Midbrain (tissue), 1 donor: Measurements from ENCODE around the gene NUAK2.

Source experiments
- DNase-seq: peaks from one replicate; lab custom pipeline; 2025; lab: John Stamatoyannopoulos, UW

The NUAK2 gene

GRCh38 chr1:205274041-205274691 lies 47.4 kb downstream of the NUAK2 start:
- no peak for DNase-seq

- peak; percentile 88 for DNase-seq
Observed at GRCh38 chr1:205273551-205273982, 48.0 kb downstream of the NUAK2 start.

GRCh38 chr1:205272536-205272935 lies 49.0 kb downstream of the NUAK2 start:
- DNase-seq = no peak

GRCh38 chr1:205271745-205272144 lies 49.8 kb downstream of the NUAK2 start:
- DNase-seq = no peak

DNA sequence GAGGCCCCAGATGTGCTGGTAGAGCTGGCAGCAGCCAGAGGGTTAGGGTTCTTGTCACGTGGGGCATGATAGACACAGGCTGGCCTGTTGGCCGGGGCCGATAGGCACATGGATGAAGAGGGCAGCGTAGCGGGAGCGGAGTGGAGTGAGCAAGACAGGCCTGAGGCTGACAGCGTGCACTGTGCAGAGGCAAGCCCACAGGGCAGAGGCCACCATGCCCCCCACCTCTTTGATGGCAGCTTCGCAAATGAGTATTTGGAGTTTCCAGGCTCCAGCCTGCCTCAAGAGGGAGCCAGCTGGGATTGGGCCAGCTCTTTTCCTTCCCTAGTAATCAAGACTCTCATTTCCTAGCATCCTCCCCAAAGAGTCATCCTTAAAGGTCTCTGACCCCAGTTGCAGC lies 50.3 kb downstream of the NUAK2 start:
- no peak for DNase-seq

- peak; percentile 71 for DNase-seq
Observed at GRCh38 chr1:205270764-205271163, 50.8 kb downstream of the NUAK2 start.

GRCh38 chr1:205270271-205270670 lies 51.3 kb downstream of the NUAK2 start:
- no peak for DNase-seq

DNA sequence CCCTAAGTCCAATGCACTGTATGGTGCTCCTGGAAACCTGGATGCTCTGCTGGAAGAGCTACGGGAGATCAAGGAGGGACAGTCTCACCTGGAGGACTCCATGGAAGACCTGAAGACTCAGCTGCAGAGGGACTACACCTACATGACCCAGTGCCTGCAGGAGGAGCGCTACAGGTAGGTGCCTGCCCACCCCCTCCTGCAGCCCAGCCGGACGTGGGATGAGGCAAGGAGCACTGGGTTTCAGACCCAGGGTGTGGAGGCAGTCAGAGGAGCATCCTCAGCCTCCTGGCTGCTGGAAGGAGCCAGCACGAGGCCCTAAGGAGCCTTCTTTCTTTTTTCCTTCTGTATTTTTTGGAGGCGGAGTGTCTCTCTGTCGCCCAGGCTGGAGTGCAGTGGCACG lies 51.8 kb downstream of the NUAK2 start:
- DNase-seq = no peak

DNA sequence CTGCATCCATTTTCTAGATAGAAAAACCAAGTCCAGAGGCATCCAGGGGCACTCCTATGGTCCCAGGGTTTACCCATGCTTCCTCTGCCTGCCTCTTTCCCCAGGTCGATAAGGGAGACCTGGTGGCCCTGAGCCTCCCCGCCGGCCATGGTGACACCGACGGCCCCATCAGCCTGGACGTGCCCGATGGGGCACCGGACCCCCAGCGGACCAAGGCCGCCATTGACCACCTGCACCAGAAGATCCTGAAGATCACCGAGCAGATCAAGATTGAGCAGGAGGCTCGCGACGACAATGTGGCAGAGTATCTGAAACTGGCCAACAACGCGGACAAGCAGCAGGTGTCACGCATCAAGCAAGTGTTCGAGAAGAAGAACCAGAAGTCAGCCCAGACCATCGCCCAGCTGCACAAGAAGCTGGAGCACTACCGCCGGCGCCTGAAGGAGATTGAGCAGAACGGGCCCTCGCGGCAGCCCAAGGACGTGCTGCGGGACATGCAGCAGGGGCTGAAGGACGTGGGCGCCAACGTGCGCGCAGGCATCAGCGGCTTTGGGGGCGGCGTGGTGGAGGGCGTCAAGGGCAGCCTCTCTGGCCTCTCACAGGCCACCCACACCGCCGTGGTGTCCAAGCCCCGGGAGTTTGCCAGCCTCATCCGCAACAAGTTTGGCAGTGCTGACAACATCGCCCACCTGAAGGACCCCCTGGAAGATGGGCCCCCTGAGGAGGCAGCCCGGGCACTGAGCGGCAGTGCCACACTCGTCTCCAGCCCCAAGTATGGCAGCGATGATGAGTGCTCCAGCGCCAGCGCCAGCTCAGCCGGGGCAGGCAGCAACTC lies 52.5 kb downstream of the NUAK2 start:
- no peak for DNase-seq

DNA sequence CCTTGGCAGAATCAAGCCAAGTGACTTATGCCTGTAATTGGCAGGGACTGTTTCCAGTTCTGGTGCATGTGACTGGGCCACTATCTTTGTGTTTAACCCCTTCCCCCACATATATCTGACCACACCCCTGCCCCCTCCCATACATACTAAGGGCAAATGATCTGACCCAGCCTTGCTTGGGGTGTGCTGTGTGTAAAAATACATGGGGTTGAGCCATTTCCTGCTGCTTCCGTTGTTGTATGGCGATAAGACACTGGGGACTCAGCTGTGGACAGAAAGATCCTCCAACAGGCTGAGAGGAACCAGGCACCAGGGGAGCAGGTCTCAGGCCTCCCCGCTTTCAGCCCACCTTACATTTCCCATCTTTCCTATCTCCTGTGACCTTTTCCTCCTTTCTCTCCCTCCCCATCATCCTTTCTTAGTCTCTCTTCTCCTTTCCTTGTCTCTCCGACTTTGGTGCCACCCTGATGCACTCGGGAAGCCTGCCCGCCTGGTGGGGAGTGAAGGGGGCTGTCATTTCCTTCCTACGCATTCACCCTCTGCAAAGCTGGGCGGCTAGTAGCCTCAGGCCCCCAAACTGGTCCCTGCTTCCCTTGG lies 54.1 kb downstream of the NUAK2 start:
- no peak for DNase-seq

DNA sequence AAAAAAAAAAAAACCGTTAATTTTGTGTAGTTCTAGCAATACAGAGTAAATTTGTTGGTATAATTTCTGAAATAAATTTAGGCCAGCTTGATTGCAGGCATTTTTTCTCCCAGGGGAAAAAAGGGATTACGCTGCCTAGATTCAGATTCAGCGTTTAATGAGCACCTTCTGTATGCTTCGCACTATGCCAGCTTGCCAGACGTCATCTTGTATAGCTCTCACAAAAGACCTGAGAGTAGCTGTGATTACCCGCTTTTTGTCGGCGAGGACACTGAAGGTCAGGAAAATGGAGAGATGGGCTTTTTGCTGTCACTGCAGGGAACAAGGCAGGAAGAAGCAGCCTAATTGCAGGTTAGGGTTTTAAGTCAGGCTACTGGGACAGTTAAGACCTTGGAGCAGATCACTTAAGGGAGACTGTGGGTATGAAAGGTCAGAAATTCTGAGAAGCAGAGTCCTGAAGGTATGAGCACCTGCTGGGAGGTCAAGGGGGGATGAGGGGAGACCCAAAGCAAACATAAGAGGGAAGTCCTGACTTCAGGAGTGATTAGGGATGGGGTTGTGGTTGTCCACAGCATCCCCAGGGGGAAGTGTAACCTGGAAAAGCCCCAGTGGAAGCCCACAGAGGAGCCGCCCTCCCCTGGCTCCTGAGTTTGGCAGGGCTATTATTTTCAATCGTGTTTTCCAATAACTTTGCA lies 54.8 kb downstream of the NUAK2 start:
- no peak for DNase-seq

GRCh38 chr1:205263580-205264190 lies 57.9 kb downstream of the NUAK2 start:
- no peak for DNase-seq

DNA sequence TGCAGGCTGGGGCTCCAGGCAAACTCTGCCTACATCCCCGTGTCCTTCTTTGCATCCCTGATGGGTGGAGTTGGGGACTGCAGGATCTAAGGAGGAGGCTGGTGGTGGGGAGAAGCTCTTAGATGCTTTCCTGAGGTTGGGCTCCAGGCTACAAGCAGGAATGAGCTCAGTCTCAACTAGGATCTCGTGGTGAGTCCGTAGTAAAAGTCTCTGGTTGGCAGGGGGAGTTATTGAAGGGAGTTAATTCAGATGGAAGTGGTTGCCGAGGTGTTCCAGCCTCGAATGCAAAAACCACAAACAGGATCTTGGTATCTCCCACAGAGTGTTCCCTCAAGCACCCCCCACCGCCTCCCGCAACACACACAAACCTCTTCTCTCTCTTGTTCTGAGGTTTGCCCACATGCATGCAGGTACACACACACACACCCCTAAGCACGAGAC lies 58.8 kb downstream of the NUAK2 start:
- DNase-seq = no peak

GRCh38 chr1:205261946-205262691 lies 59.4 kb downstream of the NUAK2 start:
- DNase-seq = no peak

DNA sequence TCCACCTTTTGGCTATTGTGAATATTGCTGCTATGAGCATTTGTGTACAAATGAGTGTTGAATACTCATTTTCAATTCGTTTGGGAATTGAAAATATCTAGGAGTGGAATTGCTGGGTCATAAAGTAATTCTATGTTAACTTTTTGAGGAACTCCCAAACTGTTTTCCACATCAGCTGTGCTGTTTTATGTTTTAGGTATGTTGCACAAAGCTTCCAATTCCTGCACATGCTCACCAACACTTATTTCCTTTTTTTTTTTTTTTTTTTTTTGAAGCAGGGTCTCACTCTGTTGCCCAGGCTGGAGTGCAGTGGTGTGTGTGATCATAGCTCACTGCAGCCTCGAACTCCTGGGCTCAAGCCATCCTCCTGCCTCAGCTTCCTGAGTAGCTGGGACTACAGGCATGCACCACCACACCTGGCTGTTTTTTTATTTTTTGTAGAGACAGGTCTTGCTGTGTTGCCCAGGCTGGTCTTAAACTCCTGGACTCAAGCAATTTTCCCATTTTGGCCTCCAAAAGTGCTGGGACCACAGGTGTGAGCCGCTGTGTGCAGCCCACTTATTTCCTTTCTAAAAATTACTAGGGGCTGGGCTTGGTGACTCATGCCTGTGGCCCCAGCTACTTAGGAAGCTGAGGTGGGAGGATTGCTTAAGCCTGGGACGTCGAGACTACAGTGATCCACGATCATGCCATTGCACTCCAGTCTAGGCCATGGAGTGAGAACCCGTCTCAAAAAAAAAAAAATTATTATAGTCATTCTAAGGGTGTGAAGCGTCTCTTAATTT lies 60.4 kb downstream of the NUAK2 start:
- no peak for DNase-seq

DNA sequence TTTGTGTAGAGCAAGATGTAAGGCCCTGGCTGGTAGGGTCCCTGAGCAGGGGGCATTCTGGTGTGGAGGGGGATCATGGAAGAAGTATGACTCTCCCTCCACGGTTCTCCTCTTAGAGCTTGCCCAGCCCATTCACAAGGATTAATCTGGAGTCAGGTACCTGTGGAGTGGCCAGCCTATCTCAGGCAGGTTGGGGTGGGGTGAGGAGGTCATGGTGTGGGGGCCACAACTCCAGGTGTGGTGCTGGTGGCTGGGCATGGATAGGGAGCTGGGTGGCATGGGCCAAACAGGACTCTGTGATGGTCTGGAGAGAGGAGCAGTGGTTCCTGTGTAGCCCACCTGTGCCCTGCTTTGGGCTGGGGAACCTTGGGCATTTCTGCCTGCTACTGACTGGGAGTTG lies 61.5 kb downstream of the NUAK2 start:
- DNase-seq = no peak

- DNase-seq = no peak
Observed at GRCh38 chr1:205259324-205259832, 62.2 kb downstream of the NUAK2 start.

- peak; percentile 80 for DNase-seq
Observed at GRCh38 chr1:205258719-205259118, 62.8 kb downstream of the NUAK2 start.

- DNase-seq = no peak
Observed at GRCh38 chr1:205258261-205258691, 63.3 kb downstream of the NUAK2 start.

DNA sequence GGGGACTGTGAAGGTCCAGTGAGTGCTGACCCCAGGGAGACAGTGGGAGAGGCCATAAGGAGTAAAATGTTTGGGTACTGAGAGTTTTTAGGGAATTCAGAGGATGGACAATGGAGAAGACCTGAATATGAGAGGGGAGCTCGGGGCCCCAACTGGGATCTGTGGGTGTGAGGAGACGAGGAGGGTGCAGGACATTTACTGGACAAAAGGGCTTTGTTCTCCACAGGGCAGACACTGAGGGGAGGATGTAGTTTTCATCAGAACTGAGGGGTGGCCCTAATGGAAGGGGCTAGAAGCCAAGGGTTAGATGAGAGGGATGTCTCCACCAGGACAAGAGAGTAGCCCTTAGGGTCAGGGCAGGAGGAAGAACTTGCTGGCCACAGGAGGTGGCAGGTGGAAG lies 63.8 kb downstream of the NUAK2 start:
- DNase-seq = no peak
